ENCODE measurements around the gene CYP46A1. TPM values are rescaled to one million over a fixed set of nuclear protein-coding genes. Genes with fewer than 3 reads are reported as not detected.

CYP46A1 gene
- total RNA-seq, 1 donor from 2014 or later: 2.9 TPM

DNA sequence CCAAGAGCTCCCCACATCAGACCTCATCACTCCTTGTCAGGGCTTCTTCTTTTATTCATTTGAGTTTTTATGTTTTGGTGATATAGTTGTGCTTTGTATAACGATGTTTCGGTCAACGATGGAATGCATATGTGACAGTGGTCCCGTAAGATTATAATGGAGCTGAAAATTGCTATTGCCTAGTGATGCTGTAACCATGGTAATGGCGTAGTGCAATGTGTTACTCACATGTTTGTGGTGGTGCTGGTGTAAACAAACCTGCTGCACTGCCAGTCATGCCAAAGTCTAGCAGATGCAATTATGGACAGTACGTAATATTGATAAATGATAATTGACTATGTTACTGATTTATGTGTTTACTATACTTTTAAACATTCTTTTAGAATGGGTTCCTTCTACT lies 16.3 kb downstream of the CYP46A1 start:
- TF ChIP-seq, protein P1, sequence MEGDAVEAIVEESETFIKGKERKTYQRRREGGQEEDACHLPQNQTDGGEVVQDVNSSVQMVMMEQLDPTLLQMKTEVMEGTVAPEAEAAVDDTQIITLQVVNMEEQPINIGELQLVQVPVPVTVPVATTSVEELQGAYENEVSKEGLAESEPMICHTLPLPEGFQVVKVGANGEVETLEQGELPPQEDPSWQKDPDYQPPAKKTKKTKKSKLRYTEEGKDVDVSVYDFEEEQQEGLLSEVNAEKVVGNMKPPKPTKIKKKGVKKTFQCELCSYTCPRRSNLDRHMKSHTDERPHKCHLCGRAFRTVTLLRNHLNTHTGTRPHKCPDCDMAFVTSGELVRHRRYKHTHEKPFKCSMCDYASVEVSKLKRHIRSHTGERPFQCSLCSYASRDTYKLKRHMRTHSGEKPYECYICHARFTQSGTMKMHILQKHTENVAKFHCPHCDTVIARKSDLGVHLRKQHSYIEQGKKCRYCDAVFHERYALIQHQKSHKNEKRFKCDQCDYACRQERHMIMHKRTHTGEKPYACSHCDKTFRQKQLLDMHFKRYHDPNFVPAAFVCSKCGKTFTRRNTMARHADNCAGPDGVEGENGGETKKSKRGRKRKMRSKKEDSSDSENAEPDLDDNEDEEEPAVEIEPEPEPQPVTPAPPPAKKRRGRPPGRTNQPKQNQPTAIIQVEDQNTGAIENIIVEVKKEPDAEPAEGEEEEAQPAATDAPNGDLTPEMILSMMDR (IDR thresholded peaks at IDR 0.05; ENCODE audit: unreplicated experiment): no peak
- no peak overlapping the region for H3K4me3 Mint-ChIP-seq (ENCODE audit: low read depth)
- H3K36me3 Mint-ChIP-seq (ENCODE audit: insufficient read depth): peaks cover 14% of the 10 kb centered on the region
- peaks cover 20% of the 10 kb centered on the region for H3K9me3 Mint-ChIP-seq (ENCODE audit: low read depth)
- DNase-seq (ENCODE audit: low spot score, unreplicated experiment): no peak
- H3K4me1 Mint-ChIP-seq (ENCODE audit: low read depth): no peaks in the 10 kb centered on the region
- no peaks in the 10 kb centered on the region for H3K27me3 Mint-ChIP-seq
- H3K27ac Mint-ChIP-seq: no peak overlapping the region

DNA sequence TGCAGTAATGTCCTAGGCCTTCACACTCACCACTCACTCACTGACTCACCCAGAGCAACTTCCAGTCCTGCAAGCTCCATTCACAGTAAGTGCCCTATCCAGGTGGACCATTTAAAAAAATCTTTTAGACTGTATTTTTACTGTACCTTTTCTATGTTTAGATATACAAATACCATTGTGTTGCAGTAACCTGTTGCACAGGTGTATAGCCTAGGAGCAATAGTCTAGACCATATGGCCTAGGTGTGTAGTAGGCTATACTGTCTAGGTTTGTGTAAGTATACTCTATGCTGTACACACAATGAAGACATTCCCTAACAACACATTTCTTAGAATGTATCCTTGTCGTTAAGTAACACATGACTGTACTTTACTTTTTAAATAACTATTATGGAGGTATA lies 17.2 kb downstream of the CYP46A1 start:
- TF ChIP-seq, protein P1 (IDR thresholded peaks at IDR 0.05; ENCODE audit: unreplicated experiment): no peak
- Mint-ChIP-seq H3K4me1 (ENCODE audit: low read depth) (no peaks in the 10 kb centered on the region), H3K4me3 (ENCODE audit: low read depth) (no peak overlapping the region), H3K27me3 (no peaks in the 10 kb centered on the region), H3K27ac (no peak overlapping the region), H3K9me3 (ENCODE audit: low read depth) (peaks cover 20% of the 10 kb centered on the region), H3K36me3 (ENCODE audit: insufficient read depth) (peaks cover 14% of the 10 kb centered on the region)
- no peak for DNase-seq (ENCODE audit: low spot score, unreplicated experiment)

DNA sequence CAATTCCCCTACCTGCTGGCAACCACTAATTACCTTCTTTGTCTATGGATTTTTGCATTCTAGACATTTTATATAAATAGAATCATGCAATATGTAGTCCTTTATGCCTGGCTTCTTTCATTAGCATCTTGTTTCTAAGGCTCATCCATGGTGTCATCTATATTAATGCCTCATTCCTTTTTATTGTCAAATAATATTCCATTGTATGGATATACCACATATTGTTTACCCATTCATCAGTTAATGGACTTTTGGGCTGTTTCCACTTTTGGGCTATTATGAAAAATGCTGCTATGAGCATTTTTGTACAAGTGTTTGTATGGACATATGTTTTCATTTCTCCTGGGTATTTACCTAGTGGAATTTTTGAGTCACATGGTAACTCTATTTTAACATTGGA lies 18.0 kb downstream of the CYP46A1 start:
- TF ChIP-seq, protein P1 (IDR thresholded peaks at IDR 0.05; ENCODE audit: unreplicated experiment): no peak
- Mint-ChIP-seq H3K36me3 (ENCODE audit: insufficient read depth) (peaks cover 14% of the 10 kb centered on the region), H3K27me3 (no peaks in the 10 kb centered on the region), H3K4me3 (ENCODE audit: low read depth) (no peak overlapping the region), H3K27ac (no peak overlapping the region), H3K9me3 (ENCODE audit: low read depth) (peaks cover 20% of the 10 kb centered on the region), H3K4me1 (ENCODE audit: low read depth) (no peaks in the 10 kb centered on the region)
- no peak for DNase-seq (ENCODE audit: low spot score, unreplicated experiment)

DNA sequence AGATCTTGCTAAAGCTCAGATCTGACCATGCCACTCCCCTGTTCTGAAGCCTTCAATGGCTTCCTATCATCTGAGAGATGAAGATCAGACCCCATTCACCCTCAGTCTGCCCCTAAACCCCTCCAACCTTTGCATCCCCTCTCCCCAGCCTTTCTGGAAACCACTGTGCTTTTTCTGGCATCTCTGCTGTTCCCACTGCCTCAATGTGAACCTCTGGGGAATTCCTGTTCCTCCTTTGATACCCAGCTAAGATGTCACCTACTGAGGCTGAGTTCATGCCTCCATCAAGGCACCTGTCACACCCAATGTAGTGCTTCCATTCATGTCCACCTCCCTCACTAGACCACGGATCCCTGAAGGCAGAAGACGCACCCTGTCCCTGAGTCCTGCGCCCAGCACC lies 19.3 kb downstream of the CYP46A1 start:
- H3K9me3 Mint-ChIP-seq (ENCODE audit: low read depth): peaks cover 20% of the 10 kb centered on the region
- H3K4me3 Mint-ChIP-seq (ENCODE audit: low read depth): no peak overlapping the region
- TF ChIP-seq, protein P1 (IDR thresholded peaks at IDR 0.05; ENCODE audit: unreplicated experiment): no peak
- no peak overlapping the region for H3K27ac Mint-ChIP-seq
- DNase-seq (ENCODE audit: low spot score, unreplicated experiment): no peak
- no peaks in the 10 kb centered on the region for H3K27me3 Mint-ChIP-seq
- peaks cover 14% of the 10 kb centered on the region for H3K36me3 Mint-ChIP-seq (ENCODE audit: insufficient read depth)
- H3K4me1 Mint-ChIP-seq (ENCODE audit: low read depth): no peaks in the 10 kb centered on the region

DNA sequence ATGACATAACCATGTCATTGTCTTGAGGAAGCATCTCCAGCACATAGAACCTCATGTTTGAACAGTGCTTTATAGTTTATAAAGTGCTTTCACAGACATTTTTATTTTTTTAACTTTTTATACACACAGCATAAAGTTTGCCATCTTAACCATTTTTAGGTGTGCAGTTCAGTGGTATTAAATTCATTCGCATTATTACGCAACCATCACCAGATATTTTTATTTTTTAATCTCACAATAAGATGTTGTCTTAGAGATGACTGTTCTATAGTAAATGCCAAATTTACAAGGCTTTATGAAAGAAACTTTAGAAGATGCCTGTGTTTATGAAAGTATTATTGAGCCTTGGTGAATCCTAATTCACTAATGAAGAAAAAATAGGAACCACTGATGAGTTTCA lies 19.9 kb downstream of the CYP46A1 start:
- Mint-ChIP-seq H3K4me3 (ENCODE audit: low read depth) (no peak overlapping the region), H3K9me3 (ENCODE audit: low read depth) (peaks cover 20% of the 10 kb centered on the region), H3K27ac (no peak overlapping the region), H3K36me3 (ENCODE audit: insufficient read depth) (peaks cover 14% of the 10 kb centered on the region), H3K4me1 (ENCODE audit: low read depth) (no peaks in the 10 kb centered on the region), H3K27me3 (no peaks in the 10 kb centered on the region)
- no peak for DNase-seq (ENCODE audit: low spot score, unreplicated experiment)
- TF ChIP-seq, protein P1 (IDR thresholded peaks at IDR 0.05; ENCODE audit: unreplicated experiment): no peak
